Measurements from ENCODE around the gene RAB7A.

DNA sequence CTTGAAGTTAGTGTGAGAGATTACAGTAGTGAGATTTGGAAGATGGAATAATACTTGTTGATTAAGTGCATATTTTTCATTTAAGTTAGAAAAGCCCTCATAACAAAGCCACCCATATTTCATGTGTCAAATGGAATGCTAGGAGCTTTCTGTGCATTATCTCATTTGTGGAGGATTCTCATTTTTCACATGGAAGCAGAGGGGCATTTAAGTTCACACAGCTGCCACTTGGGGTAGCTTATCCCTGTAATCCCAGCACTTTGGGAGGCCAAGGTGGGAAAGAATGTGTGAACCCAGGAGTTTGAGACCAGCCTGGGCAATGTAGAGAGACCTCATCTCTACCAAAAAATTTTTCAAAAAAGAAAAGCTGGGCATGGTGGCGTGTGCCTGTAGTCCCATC, 55.2 kb downstream of the RAB7A start:
- TF ChIP-seq, protein P1, sequence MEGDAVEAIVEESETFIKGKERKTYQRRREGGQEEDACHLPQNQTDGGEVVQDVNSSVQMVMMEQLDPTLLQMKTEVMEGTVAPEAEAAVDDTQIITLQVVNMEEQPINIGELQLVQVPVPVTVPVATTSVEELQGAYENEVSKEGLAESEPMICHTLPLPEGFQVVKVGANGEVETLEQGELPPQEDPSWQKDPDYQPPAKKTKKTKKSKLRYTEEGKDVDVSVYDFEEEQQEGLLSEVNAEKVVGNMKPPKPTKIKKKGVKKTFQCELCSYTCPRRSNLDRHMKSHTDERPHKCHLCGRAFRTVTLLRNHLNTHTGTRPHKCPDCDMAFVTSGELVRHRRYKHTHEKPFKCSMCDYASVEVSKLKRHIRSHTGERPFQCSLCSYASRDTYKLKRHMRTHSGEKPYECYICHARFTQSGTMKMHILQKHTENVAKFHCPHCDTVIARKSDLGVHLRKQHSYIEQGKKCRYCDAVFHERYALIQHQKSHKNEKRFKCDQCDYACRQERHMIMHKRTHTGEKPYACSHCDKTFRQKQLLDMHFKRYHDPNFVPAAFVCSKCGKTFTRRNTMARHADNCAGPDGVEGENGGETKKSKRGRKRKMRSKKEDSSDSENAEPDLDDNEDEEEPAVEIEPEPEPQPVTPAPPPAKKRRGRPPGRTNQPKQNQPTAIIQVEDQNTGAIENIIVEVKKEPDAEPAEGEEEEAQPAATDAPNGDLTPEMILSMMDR (IDR thresholded peaks at IDR 0.05) = no peak
- TF ChIP-seq POLR2A (IDR thresholded peaks at IDR 0.05) = no peak
